ENCODE results near the gene TGOLN2.
A peak's percentile ranks its signal among the peaks of the same experiment; 100 is the strongest.

Gene TGOLN2

DNA sequence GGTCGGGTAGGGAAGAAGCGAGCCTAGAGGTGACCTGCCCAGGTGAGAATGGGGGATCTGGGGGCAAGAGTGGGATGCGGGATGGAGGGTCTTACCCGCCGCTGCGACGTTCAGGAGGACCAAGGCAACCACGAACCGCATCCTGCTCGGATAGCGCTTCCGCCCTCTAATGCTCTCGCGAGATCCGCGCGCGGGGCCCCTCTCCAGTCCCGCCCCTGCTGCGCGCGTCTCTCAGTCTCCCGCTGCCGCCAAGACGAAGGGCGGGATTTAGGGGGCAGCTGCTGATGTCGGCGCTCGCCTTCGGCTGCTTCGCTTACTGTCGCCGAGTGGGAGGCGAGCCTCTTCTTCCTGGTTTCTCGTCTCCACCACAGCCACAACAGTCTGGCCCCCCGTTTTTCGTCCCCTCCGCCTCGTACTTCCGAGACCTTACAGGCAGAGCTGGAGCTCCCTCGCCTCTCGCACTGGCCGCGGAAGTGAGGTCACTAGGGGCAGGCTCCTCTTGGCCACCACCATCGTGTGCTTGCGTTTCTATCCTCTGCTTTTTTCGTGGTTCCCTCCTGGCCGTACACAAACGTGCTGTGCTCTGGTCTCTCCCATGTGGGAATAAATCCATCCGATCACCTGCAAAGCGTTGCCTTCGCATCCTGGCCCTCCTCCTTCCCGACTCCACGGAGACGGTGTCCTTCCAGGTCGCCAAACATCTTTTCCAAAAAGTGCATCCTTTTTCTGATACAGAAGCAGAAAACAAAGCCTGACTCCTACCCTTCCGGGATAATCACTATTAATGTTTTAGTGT is at the start of gene TGOLN2:
Gene TGOLN2, minus strand, starts transcription at position 168 of the 796 bp plus-strand sequence. Its CDS starts 27 bp downstream, at position 141.
- TF ChIP-seq, protein P1, sequence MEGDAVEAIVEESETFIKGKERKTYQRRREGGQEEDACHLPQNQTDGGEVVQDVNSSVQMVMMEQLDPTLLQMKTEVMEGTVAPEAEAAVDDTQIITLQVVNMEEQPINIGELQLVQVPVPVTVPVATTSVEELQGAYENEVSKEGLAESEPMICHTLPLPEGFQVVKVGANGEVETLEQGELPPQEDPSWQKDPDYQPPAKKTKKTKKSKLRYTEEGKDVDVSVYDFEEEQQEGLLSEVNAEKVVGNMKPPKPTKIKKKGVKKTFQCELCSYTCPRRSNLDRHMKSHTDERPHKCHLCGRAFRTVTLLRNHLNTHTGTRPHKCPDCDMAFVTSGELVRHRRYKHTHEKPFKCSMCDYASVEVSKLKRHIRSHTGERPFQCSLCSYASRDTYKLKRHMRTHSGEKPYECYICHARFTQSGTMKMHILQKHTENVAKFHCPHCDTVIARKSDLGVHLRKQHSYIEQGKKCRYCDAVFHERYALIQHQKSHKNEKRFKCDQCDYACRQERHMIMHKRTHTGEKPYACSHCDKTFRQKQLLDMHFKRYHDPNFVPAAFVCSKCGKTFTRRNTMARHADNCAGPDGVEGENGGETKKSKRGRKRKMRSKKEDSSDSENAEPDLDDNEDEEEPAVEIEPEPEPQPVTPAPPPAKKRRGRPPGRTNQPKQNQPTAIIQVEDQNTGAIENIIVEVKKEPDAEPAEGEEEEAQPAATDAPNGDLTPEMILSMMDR (IDR thresholded peaks at IDR 0.05; ENCODE audit: borderline replicate concordance, insufficient read depth, low read depth, low read length): 0 out of 2 replicates have a peak, but pooled peaks have one; percentile 1
- H3K4me3 ChIP-seq (ENCODE audit: low read depth, low read length): peak within 1 kb of the TSS; percentile 74

DNA sequence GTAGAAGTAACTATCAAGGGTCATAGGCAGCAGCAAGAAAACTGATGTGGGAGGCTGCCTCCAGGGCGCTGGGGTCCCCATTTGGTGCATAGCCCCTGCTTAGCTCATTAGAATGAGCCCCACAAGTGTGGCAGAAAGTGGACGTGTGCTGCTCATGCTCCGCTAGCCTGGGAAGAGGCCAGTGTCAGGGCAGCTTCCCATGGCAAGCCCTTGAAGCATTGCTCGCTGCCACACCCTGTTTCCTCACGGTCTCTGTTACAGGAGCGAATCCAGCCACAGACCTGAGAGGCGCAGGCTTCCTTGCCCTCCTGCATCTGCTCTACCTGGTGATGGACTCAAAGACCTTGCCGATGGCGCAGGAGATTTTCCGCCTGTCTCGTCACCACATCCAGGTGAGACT is 49.3 kb upstream of the TGOLN2 start:
- no peak overlapping the region for H3K4me3 ChIP-seq (ENCODE audit: low read depth, low read length)
- TF ChIP-seq, protein P1 (IDR thresholded peaks at IDR 0.05; ENCODE audit: borderline replicate concordance, insufficient read depth, low read depth, low read length): no peak

DNA sequence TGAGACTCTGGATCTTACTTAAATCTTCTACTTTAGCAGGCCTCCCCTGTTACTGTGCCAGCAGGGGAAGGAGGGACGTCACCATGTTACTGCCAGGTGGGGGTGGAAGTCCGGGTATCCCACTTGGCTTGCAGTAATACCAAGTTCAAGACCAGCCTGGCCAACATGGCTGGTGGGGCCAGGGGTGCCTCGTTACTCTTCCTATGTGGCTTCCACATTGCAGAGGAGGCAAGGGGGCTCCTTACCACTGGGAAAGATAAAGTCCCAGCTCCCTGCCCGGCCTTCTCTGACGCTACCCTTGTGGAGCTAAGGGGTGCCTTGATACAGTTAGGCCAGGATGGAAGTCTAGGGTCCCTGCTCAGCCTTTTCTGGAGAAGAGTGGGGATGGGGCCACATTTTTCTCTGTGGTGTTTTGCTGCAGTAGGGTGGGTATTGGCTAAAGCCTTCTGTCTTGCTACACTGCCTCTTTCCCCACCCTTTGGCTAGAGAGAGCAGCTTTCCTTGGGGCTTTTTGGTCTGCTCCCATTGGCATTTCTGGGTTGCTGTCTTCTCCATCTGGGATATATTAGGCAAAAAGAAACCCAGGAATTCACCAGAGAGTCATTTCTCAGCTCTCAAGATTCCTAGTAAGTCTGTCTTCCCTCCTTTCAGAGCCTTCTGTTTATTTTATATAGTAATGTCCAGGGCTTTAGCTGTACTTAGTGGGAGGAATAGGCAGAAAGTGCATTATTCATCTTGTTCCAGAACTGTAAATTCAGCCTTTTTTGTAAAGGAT is 48.7 kb upstream of the TGOLN2 start:
- TF ChIP-seq, protein P1 (IDR thresholded peaks at IDR 0.05; ENCODE audit: borderline replicate concordance, insufficient read depth, low read depth, low read length): no peak

DNA sequence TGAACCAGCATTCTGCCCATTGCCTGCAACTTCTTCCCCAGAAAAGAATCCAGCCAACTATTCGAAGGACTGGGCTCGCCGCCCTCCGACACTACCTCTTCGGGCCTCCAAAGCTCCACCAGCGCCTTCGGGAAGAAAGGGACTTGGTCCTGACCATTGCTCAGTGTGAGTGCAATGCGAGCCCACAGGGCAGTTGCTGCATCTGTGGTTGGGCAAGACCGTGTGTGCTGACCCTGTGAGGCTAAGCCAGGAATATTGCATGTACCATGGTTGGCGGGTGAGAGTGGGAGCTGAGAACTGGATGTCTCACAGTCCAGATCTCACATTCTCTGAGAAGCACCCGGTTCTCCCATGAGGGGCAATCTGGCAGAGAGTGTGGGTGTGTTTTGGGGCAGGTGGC is 43.3 kb upstream of the TGOLN2 start:
- TF ChIP-seq, protein P1 (IDR thresholded peaks at IDR 0.05; ENCODE audit: borderline replicate concordance, insufficient read depth, low read depth, low read length): no peak
- H3K4me3 ChIP-seq (ENCODE audit: low read depth, low read length): no peak overlapping the region

More for the DNA sequence above, 48.7 kb upstream of the TGOLN2 start:
- H3K4me3 ChIP-seq (ENCODE audit: low read depth, low read length): no peak overlapping the region

DNA sequence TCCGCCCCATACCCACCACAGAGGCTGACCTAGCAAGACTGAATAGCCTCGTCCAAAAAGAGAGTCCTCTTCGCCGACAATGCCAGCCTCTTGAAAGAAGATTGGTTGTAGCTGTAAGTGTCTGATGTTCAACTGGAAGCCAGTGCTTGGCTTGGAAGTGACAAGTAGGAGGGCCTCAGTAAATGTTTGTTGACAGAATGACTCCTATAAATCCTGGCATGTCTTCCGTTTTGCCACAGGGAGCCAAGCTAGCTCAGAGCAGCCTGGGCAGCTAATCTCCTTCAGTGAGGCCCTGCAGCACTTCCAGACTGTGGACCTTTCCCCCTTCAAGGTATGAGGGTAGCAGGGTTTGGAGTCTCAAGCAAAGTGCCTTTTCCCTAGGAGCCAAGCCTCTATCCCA is 41.7 kb upstream of the TGOLN2 start:
- TF ChIP-seq, protein P1 (IDR thresholded peaks at IDR 0.05; ENCODE audit: borderline replicate concordance, insufficient read depth, low read depth, low read length): no peak

DNA sequence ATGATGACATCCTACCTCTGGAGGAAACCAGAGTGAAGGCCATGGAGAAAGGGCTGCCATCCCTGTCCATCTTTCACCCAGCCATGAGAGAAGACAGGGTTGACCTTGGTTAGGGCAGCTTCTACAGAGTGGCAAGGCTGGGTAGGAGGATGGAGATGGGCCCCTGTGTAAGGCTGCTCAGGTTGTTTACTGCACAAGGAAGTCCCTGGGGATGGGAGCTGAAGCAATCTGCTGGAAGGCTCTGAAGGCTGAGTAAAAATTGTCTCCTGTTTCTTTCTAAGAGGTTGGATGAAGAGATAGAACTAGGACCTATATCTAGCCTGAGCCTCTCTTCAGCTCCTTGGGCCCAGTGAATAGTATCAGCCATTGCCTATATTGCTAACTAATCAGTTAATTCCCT is 41.1 kb upstream of the TGOLN2 start:
- TF ChIP-seq, protein P1 (IDR thresholded peaks at IDR 0.05; ENCODE audit: borderline replicate concordance, insufficient read depth, low read depth, low read length): no peak
- H3K4me3 ChIP-seq (ENCODE audit: low read depth, low read length): no peak overlapping the region

More for the DNA sequence above, 41.7 kb upstream of the TGOLN2 start:
- H3K4me3 ChIP-seq (ENCODE audit: low read depth, low read length): no peak overlapping the region
